ENCODE data around the gene EVC2. TPM values are rescaled to one million over a fixed set of nuclear protein-coding genes. Genes with fewer than 3 reads are reported as not detected.

EVC2 gene
- total RNA-seq, 1 donor from 2014 or later: 4.5 TPM

DNA sequence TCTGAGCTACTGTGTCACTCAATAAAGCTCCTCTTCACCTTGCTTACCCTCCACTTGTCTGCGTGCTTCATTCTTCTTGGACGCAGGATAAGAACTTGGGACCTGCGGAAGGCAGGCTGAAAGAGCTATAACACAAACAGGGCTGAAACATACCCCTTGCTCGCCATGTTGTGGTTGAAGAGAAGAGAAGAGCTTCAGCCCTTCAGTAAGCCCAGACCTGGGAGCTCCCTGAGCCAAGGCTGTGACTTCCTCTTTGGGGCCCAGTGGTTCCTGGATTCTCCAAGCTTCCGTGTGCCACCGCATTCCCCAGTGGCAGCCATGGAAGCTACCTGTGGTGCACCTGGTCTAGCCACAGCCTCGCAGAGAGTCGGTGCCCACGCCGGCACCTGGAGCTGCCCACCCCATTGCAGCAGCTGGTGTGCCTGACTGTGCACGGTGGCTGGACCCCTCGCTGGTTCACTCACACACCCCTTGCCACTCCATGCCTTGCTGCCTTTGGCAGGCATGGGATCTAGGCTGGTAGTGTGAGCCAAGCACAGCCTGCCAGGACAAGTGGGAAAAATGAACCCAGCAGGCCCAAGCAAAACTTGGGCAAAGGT, 160.6 kb downstream of the EVC2 start:
- TF ChIP-seq, protein P1, sequence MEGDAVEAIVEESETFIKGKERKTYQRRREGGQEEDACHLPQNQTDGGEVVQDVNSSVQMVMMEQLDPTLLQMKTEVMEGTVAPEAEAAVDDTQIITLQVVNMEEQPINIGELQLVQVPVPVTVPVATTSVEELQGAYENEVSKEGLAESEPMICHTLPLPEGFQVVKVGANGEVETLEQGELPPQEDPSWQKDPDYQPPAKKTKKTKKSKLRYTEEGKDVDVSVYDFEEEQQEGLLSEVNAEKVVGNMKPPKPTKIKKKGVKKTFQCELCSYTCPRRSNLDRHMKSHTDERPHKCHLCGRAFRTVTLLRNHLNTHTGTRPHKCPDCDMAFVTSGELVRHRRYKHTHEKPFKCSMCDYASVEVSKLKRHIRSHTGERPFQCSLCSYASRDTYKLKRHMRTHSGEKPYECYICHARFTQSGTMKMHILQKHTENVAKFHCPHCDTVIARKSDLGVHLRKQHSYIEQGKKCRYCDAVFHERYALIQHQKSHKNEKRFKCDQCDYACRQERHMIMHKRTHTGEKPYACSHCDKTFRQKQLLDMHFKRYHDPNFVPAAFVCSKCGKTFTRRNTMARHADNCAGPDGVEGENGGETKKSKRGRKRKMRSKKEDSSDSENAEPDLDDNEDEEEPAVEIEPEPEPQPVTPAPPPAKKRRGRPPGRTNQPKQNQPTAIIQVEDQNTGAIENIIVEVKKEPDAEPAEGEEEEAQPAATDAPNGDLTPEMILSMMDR (conservative IDR thresholded peaks at IDR 0.05): no peak
- DNase-seq (ENCODE audit: extremely low spot score, unreplicated experiment): no peak
- no peak overlapping the region for H3K4me3 Mint-ChIP-seq
- no peaks in the 10 kb centered on the region for H3K4me1 Mint-ChIP-seq (ENCODE audit: unreplicated experiment)
- peaks cover 22% of the 10 kb centered on the region for H3K9me3 Mint-ChIP-seq
- no peaks in the 10 kb centered on the region for H3K27me3 Mint-ChIP-seq
- peaks cover 9% of the 10 kb centered on the region for H3K36me3 Mint-ChIP-seq
- H3K27ac Mint-ChIP-seq: no peak overlapping the region

GRCh38 chr4:5545271-5545670, 163.1 kb downstream of the EVC2 start:
- TF ChIP-seq, protein P1 (conservative IDR thresholded peaks at IDR 0.05): no peak
- H3K9me3 Mint-ChIP-seq: peaks cover 7% of the 10 kb centered on the region
- H3K4me3 Mint-ChIP-seq: no peak overlapping the region

DNA sequence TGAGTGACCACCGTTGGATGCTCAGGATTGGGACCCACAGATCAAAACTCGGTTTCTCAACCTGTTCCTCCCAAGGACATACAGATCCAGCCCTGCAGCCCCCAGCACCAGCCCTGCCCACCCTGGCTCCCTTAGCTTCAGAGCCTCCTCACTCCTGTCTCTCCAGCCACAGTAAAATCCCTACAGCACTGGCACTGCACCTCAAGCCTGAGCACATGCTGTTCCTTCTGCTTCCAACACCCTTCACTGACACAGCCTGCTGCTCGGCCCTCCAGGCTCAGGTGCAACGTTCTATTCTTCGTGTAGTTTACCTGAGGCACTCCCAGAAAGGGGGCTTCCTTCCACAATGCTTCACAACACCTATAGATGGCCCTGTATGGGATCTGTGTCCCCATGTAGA, 163.6 kb downstream of the EVC2 start:
- no peaks in the 10 kb centered on the region for H3K4me1 Mint-ChIP-seq (ENCODE audit: unreplicated experiment)
- H3K27me3 Mint-ChIP-seq: no peaks in the 10 kb centered on the region
- TF ChIP-seq, protein P1 (conservative IDR thresholded peaks at IDR 0.05): no peak
- H3K27ac Mint-ChIP-seq: no peak overlapping the region
- peaks cover 2% of the 10 kb centered on the region for H3K9me3 Mint-ChIP-seq
- H3K4me3 Mint-ChIP-seq: no peak overlapping the region
- no peak for DNase-seq (ENCODE audit: extremely low spot score, unreplicated experiment)
- H3K36me3 Mint-ChIP-seq: no peaks in the 10 kb centered on the region

More at GRCh38 chr4:5545271-5545670, 163.1 kb downstream of the EVC2 start:
- DNase-seq (ENCODE audit: extremely low spot score, unreplicated experiment): no peak
- H3K4me1 Mint-ChIP-seq (ENCODE audit: unreplicated experiment): no peaks in the 10 kb centered on the region
- no peak overlapping the region for H3K27ac Mint-ChIP-seq
- H3K36me3 Mint-ChIP-seq: no peaks in the 10 kb centered on the region
- H3K27me3 Mint-ChIP-seq: no peaks in the 10 kb centered on the region

- no peaks in the 10 kb centered on the region for H3K27me3 Mint-ChIP-seq
- no peaks in the 10 kb centered on the region for H3K9me3 Mint-ChIP-seq
- H3K36me3 Mint-ChIP-seq: no peaks in the 10 kb centered on the region
- no peak overlapping the region for H3K27ac Mint-ChIP-seq
- no peak for DNase-seq (ENCODE audit: extremely low spot score, unreplicated experiment)
- no peak overlapping the region for H3K4me3 Mint-ChIP-seq
- H3K4me1 Mint-ChIP-seq (ENCODE audit: unreplicated experiment): no peaks in the 10 kb centered on the region
- TF ChIP-seq, protein P1 (conservative IDR thresholded peaks at IDR 0.05): no peak
These were observed 164.7 kb downstream of the EVC2 start for GRCh38 chr4:5543681-5544080.

- Mint-ChIP-seq H3K27ac (no peak overlapping the region), H3K4me1 (ENCODE audit: unreplicated experiment) (no peaks in the 10 kb centered on the region), H3K9me3 (no peaks in the 10 kb centered on the region), H3K27me3 (no peaks in the 10 kb centered on the region), H3K4me3 (no peak overlapping the region), H3K36me3 (no peaks in the 10 kb centered on the region)
- DNase-seq (ENCODE audit: extremely low spot score, unreplicated experiment): no peak
- TF ChIP-seq, protein P1 (conservative IDR thresholded peaks at IDR 0.05): no peak
These were observed 167.2 kb downstream of the EVC2 start for GRCh38 chr4:5541169-5541568.

GRCh38 chr4:5539584-5539983, 168.8 kb downstream of the EVC2 start:
- no peaks in the 10 kb centered on the region for H3K27me3 Mint-ChIP-seq
- H3K4me1 Mint-ChIP-seq (ENCODE audit: unreplicated experiment): no peaks in the 10 kb centered on the region
- no peaks in the 10 kb centered on the region for H3K36me3 Mint-ChIP-seq
- no peak overlapping the region for H3K4me3 Mint-ChIP-seq
- no peak for DNase-seq (ENCODE audit: extremely low spot score, unreplicated experiment)
- H3K9me3 Mint-ChIP-seq: no peaks in the 10 kb centered on the region
- TF ChIP-seq, protein P1 (conservative IDR thresholded peaks at IDR 0.05): no peak
- no peak overlapping the region for H3K27ac Mint-ChIP-seq
